A549 (cell line): ENCODE data around the gene EPB41L4A. TPM values are rescaled to one million over a fixed set of nuclear protein-coding genes. Genes with fewer than 3 reads are reported as not detected.

ENCODE experiments used
- ATAC-seq, 2 experiments: fragments of 200-7000 bp in 1 of 2; fragments of >200 bp in 1 of 2; cut with Nextera tagmentation in 1 of 2; cut with Tn5 transposase in 1 of 2; 3 replicates each; pipeline versions ENCODE4 v1.8.0 to v1.9.1; 2018 to 2020; ENCODE audit warnings: mild to moderate bottlenecking in 1 of 2, moderate library complexity in 1 of 2
- CTCF ChIA-PET: fragments of 300-600 bp; sonication (Branson Sonifier 250); formaldehyde crosslinking; extraction: SDS; loops from one replicate; lab custom pipeline; 2021; ENCODE audit warnings: antibody characterized with exemption, inconsistent platforms; lab: Yijun Ruan, JAX
- POLR2A ChIA-PET: fragments of 350-600 bp; formaldehyde crosslinking; extraction: SDS; loops from one replicate; lab custom pipeline; 2021; ENCODE audit warnings: antibody characterized with exemption, inconsistent platforms; lab: Yijun Ruan, JAX
- DNase-seq, 2 experiments: peaks; one replicate each; pipeline versions ENCODE4 v3.0.0 to v3.0.0-alpha.2; 2011 to 2016; ENCODE audit warnings: low read depth in 1 of 2, low spot score in 1 of 2
- FAIRE-seq: peaks from 2 replicates; lab custom pipeline; 2011; peaks lifted over from hg19 to GRCh38; lab: Jason Lieb, UNC
- H3K27ac ChIP-seq, 2 experiments: fragments of >200 bp; sonication (Bioruptor Twin); formaldehyde crosslinking; 3 replicates each; pipeline ENCODE4 v1.5.1; 2016 to 2017
- H3K4me1 ChIP-seq: fragments of >200 bp; sonication (Bioruptor Twin); formaldehyde crosslinking; 3 replicates; pipeline ENCODE4 v1.6.1; 2016
- H3K4me2 ChIP-seq: fragments of >200 bp; sonication (Bioruptor Twin); formaldehyde crosslinking; 3 replicates; pipeline ENCODE4 v1.6.1; 2016
- H3K4me3 ChIP-seq: fragments of >200 bp; sonication (Bioruptor Twin); formaldehyde crosslinking; 3 replicates; pipeline ENCODE4 v1.5.1; 2016
- H3K9me3 ChIP-seq: fragments of >200 bp; sonication (Bioruptor Twin); formaldehyde crosslinking; 3 replicates; pipeline ENCODE4 v1.6.1; 2016
- BCL3 ChIP-seq: fragments of >200 bp; sonication (Bioruptor Twin); formaldehyde crosslinking; IDR thresholded peaks from 3 replicates; pipeline ENCODE4 v1.6.1; 2016
- BHLHE40 ChIP-seq: IDR thresholded peaks from 2 replicates; pipeline ENCODE4 v1.6.1; 2012; ENCODE audit warnings: low read depth, low read length, inconsistent platforms
- CBX2 ChIP-seq: fragments of 200-600 bp; sonication (generic); IDR thresholded peaks from 2 replicates; pipeline ENCODE4 v1.6.1; 2016; ENCODE audit warnings: low read depth, mild to moderate bottlenecking, borderline replicate concordance
- CTCF ChIP-seq: fragments of >200 bp; sonication (Bioruptor Twin); formaldehyde crosslinking; IDR thresholded peaks from 3 replicates; pipeline ENCODE4 v1.5.1; 2016
- EHF ChIP-seq: fragments of 250-450 bp; sonication (Bioruptor Pico); IDR thresholded peaks from 2 replicates; pipeline ENCODE4 v1.5.0; 2020; ENCODE audit warnings: mild to moderate bottlenecking
- EHMT2 ChIP-seq: fragments of 200-600 bp; sonication (generic); IDR thresholded peaks from 2 replicates; pipeline ENCODE4 v1.6.1; 2016; ENCODE audit warnings: antibody characterized with exemption, low read depth, mild to moderate bottlenecking, moderate library complexity
- ELK1 ChIP-seq: fragments of 150-350 bp; IDR thresholded peaks from 2 replicates; pipeline ENCODE4 v1.6.1; 2014; ENCODE audit warnings: low read depth, mild to moderate bottlenecking, low read length
- FOSB ChIP-seq: fragments of 250-450 bp; sonication (Bioruptor Pico); IDR thresholded peaks from 2 replicates; pipeline ENCODE4 v1.5.0; 2020; ENCODE audit warnings: mild to moderate bottlenecking, moderate library complexity
- FOSL2 ChIP-seq, 2 experiments: fragments of 450-650 bp in 1 of 2; fragments of >200 bp in 1 of 2; sonication (Bioruptor Twin) in 1 of 2; formaldehyde crosslinking; IDR thresholded peaks; 2 replicates each; pipeline versions ENCODE4 v1.5.0 to v1.6.1; 2016 to 2020; ENCODE audit warnings: mild to moderate bottlenecking in 1 of 2, moderate library complexity in 1 of 2
- FOXS1 ChIP-seq: fragments of 250-450 bp; sonication (Bioruptor Pico); IDR thresholded peaks from 2 replicates; pipeline ENCODE4 v1.5.0; 2020; ENCODE audit warnings: mild to moderate bottlenecking, moderate library complexity
- GATA3 ChIP-seq: IDR thresholded peaks from 2 replicates; pipeline ENCODE4 v1.6.1; 2012; ENCODE audit warnings: borderline replicate concordance
- HDAC2 ChIP-seq: fragments of 200-600 bp; sonication (generic); IDR thresholded peaks from 2 replicates; pipeline ENCODE4 v1.6.1; 2016
- HES2 ChIP-seq: fragments of >200 bp; sonication (Bioruptor Twin); formaldehyde crosslinking; IDR thresholded peaks from 2 replicates; pipeline ENCODE4 v1.6.1; 2016
- HEYL ChIP-seq: fragments of 250-450 bp; sonication (Bioruptor Pico); IDR thresholded peaks from 2 replicates; pipeline ENCODE4 v1.8.0; 2021; ENCODE audit warnings: mild to moderate bottlenecking, moderate library complexity
- HMGXB4 ChIP-seq: fragments of 250-450 bp; sonication (Bioruptor Pico); IDR thresholded peaks from 2 replicates; pipeline ENCODE4 v1.5.0; 2021; ENCODE audit warnings: mild to moderate bottlenecking, moderate library complexity, borderline replicate concordance
- HOXB13 ChIP-seq: fragments of 250-450 bp; sonication (Bioruptor Pico); IDR thresholded peaks from 2 replicates; pipeline ENCODE4 v1.5.0; 2020; ENCODE audit warnings: low read depth, mild to moderate bottlenecking, moderate library complexity
- HOXB5 ChIP-seq: fragments of 250-450 bp; sonication (Bioruptor Pico); IDR thresholded peaks from 2 replicates; pipeline ENCODE4 v1.5.0; 2020; ENCODE audit warnings: mild to moderate bottlenecking, moderate library complexity
- JUN ChIP-seq, 2 experiments: fragments of >200 bp; sonication (Bioruptor Twin); formaldehyde crosslinking; IDR thresholded peaks; 2 replicates in 1 of 2; 3 replicates in 1 of 2; pipeline ENCODE4 v1.6.1; 2016 to 2017
- KDM1A ChIP-seq: fragments of 200-600 bp; sonication (generic); IDR thresholded peaks from 2 replicates; pipeline ENCODE4 v1.6.1; 2016; ENCODE audit warnings: low read depth, mild to moderate bottlenecking
- KDM5A ChIP-seq: fragments of 200-600 bp; sonication (generic); IDR thresholded peaks from 2 replicates; pipeline ENCODE4 v1.6.1; 2016; ENCODE audit warnings: antibody characterized with exemption, mild to moderate bottlenecking
- MAZ ChIP-seq: fragments of 150-350 bp; IDR thresholded peaks from 2 replicates; pipeline ENCODE4 v1.6.1; 2014; ENCODE audit warnings: antibody characterized with exemption, low read depth, low read length, borderline replicate concordance
- MYC ChIP-seq: IDR thresholded peaks from 2 replicates; pipeline ENCODE4 v1.6.1; 2012; ENCODE audit warnings: mild to moderate bottlenecking, inconsistent platforms, low read length, improper control_type of control experiment, borderline replicate concordance
- NR3C1 ChIP-seq: fragments of >200 bp; sonication (Bioruptor Twin); formaldehyde crosslinking; IDR thresholded peaks from 3 replicates; pipeline ENCODE4 v1.6.1; 2017
- RAD21 ChIP-seq, 2 experiments: fragments of >200 bp in 1 of 2; sonication (Bioruptor Twin) in 1 of 2; formaldehyde crosslinking in 1 of 2; IDR thresholded peaks in 1 of 2; conservative IDR thresholded peaks in 1 of 2; 2 replicates in 1 of 2; 3 replicates in 1 of 2; pipeline ENCODE4 v1.6.1; 2012 to 2018; ENCODE audit warnings: inconsistent platforms in 1 of 2
- RCOR1 ChIP-seq: fragments of 150-350 bp; IDR thresholded peaks from 2 replicates; pipeline ENCODE4 v1.6.1; 2014; ENCODE audit warnings: antibody characterized with exemption, low read length, low read depth
- RFX5 ChIP-seq: fragments of 450-650 bp; IDR thresholded peaks from 2 replicates; pipeline ENCODE4 v1.7.1; 2014; ENCODE audit warnings: antibody characterized with exemption, mild to moderate bottlenecking, moderate library complexity
- RNF2 ChIP-seq: fragments of 200-600 bp; sonication (generic); IDR thresholded peaks from 2 replicates; pipeline ENCODE4 v1.6.1; 2016; ENCODE audit warnings: low read depth, mild to moderate bottlenecking, antibody characterized with exemption, moderate library complexity, borderline replicate concordance
- SREBF2 ChIP-seq: fragments of 450-650 bp; IDR thresholded peaks from 2 replicates; pipeline ENCODE4 v1.6.1; 2014; ENCODE audit warnings: mild to moderate bottlenecking, moderate library complexity
- USF2 ChIP-seq: fragments of 450-650 bp; IDR thresholded peaks from 2 replicates; pipeline ENCODE4 v1.6.1; 2014; ENCODE audit warnings: antibody characterized with exemption
- ZFP36 ChIP-seq: fragments of 450-650 bp; IDR thresholded peaks from 2 replicates; pipeline ENCODE4 v1.6.1; 2014; ENCODE audit warnings: borderline replicate concordance; ENCODE audit not compliant: partially characterized antibody
- ZNF302 ChIP-seq: fragments of 250-450 bp; sonication (Bioruptor Pico); IDR thresholded peaks from 2 replicates; pipeline ENCODE4 v1.9.0; 2021; ENCODE audit warnings: inconsistent platforms, mild to moderate bottlenecking, moderate library complexity
- ZSCAN20 ChIP-seq: fragments of 250-450 bp; sonication (Bioruptor Pico); IDR thresholded peaks from 2 replicates; pipeline ENCODE4 v1.8.0; 2022; ENCODE audit warnings: mild to moderate bottlenecking, moderate library complexity
- WGBS: methylation state at CpG from one replicate; pipeline ENCODE4 v1.1.6; 2017; ENCODE audit errors: missing lambda C conversion rate; 5-methylcytosine and 5-hydroxymethylcytosine counted together
- polyA plus RNA-seq, 4 experiments: library from polyadenylated mRNA; depleted of rRNA in 3 of 4; stranded (reverse); fragments of >200 nt; fragmentation: RNase III in 1 of 4; extraction: RNeasy Plus Mini Kit Qiagen cat#74134 plus additional on column Dnase treatment in 1 of 4; gene quantifications; 2 replicates in 3 of 4; 3 replicates in 1 of 4; pipeline ENCODE4 v1.2.3, GENCODE V29; 2011 to 2017

The EPB41L4A gene
- polyA plus RNA-seq, 2 of the 4 experiments (the other 2 are of a cell fraction) = 1.3 to 4.4 TPM

GRCh38 chr5:112160652-112161391 lies 258.3 kb downstream of the EPB41L4A start:
- FAIRE-seq (no peak), DNase-seq (peak; percentile 68 to 91), ATAC-seq (peak; percentile 95 to 96)
- Histone ChIP-seq H3K4me2 (peak overlapping the region; percentile 88), H3K27ac (peak overlapping the region; percentile 82 to 98), H3K4me3 (peak overlapping the region; percentile 95), H3K4me1 (peaks cover 23% of the 10 kb centered on the region), H3K9me3 (no peaks in the 10 kb centered on the region)
- POLR2A ChIA-PET = interaction anchor here (0.6 to 2.4 kb wide), 6 partner anchors 259 to 1069 kb away, joined by 3 to 11 read pairs (median 5); partner anchors contain the start of genes EPB41L4A, NREP and WDR36
- CTCF ChIA-PET = interaction anchor here (0.7 to 3.3 kb wide), 14 partner anchors 9 to 1447 kb away, joined by 3 to 30 read pairs (median 4); no protein-coding TSS in a partner anchor
- 2% methylated on average over 41 of the region's 55 CpGs for WGBS
- no peak for TF ChIP-seq RNF2
- TF ChIP-seq HEYL (CRISPR knock-in tag) = no peak
- TF ChIP-seq SREBF2 = no peak
- TF ChIP-seq FOXS1 = no peak
- TF ChIP-seq ZSCAN20 = no peak
- no peak for TF ChIP-seq EHMT2
- no peak for TF ChIP-seq ZNF302 (CRISPR knock-in tag)
- 0 out of 2 replicates have a peak, but pooled peaks have one; percentile 24 for TF ChIP-seq MAZ
- no peak for TF ChIP-seq EHF (CRISPR knock-in tag)
- peak; percentile 96 to 99 for TF ChIP-seq JUN (IDR thresholded peaks at IDR 0.05)
- peak; percentile 79 for TF ChIP-seq CTCF
- no peak for TF ChIP-seq ZFP36
- TF ChIP-seq HMGXB4 (CRISPR knock-in tag) = 0 out of 2 replicates have a peak, but pooled peaks have one; percentile 75
- no peak for TF ChIP-seq HOXB5 (CRISPR knock-in tag)
- TF ChIP-seq HOXB13 (CRISPR knock-in tag) = 0 out of 2 replicates have a peak, but pooled peaks have one; percentile 38
- no peak for TF ChIP-seq HES2
- TF ChIP-seq MYC = peak; percentile 94; the same call in 1 of the 2 replicates
- TF ChIP-seq HDAC2 = no peak
- peak; percentile 29; the same call in 1 of the 2 replicates for TF ChIP-seq RFX5
- no peak for TF ChIP-seq RCOR1
- TF ChIP-seq RAD21 (conservative IDR thresholded peaks at IDR 0.05 in 1 of 2, IDR thresholded peaks at IDR 0.05 in 1 of 2) = peak in 1 of 2 experiments; percentile 37; a peak in 2 of 5 replicates
- peak; percentile 91 for TF ChIP-seq BCL3
- TF ChIP-seq ELK1 = no peak
- TF ChIP-seq KDM5A = peak; percentile 70; the same call in 1 of the 2 replicates
- TF ChIP-seq FOSL2 (IDR thresholded peaks at IDR 0.05) = no peak
- peak; percentile 35; the same call in 1 of the 2 replicates for TF ChIP-seq FOSL2 (CRISPR knock-in tag; IDR thresholded peaks at IDR 0.05)
- no peak for TF ChIP-seq USF2
- TF ChIP-seq BHLHE40 = peak; percentile 98
- TF ChIP-seq CBX2 = no peak
- TF ChIP-seq KDM1A = no peak
- no peak for TF ChIP-seq NR3C1
- peak; percentile 97 for TF ChIP-seq GATA3
- no peak for TF ChIP-seq FOSB (CRISPR knock-in tag)
